GM06990 (cell line): ENCODE measurements around the gene MKRN3.

ENCODE experiments used
- DNase-seq: peaks from one replicate; pipeline ENCODE4 v3.0.0-alpha.2; 2011; ENCODE audit not compliant: insufficient read length; ENCODE audit errors: extremely low read depth
- H3K27me3 ChIP-seq: replicated peaks from 2 replicates; pipeline ENCODE4 v1.6.0; 2011; ENCODE audit warnings: low read length; ENCODE audit not compliant: control insufficient read depth, insufficient read depth
- H3K36me3 ChIP-seq: 2 replicates; pipeline ENCODE4 v1.5.1; 2011; ENCODE audit warnings: low read length; ENCODE audit not compliant: control insufficient read depth, insufficient read depth
- H3K4me3 ChIP-seq: replicated peaks from 2 replicates; pipeline ENCODE4 v1.5.1; 2011; ENCODE audit warnings: low read depth, mild to moderate bottlenecking, control low read depth, low read length
- CTCF ChIP-seq: IDR thresholded peaks from 2 replicates; pipeline ENCODE4 v1.5.1; 2011; ENCODE audit warnings: low read length, control low read depth, mild to moderate bottlenecking, inconsistent platforms; ENCODE audit not compliant: insufficient read depth, poor library complexity, severe bottlenecking

Gene MKRN3

GRCh38 chr15:23570486-23570885 is 5.0 kb downstream of the MKRN3 start:
- H3K4me3 ChIP-seq: no peak overlapping the region
- no peaks in the 10 kb centered on the region for H3K27me3 ChIP-seq
- DNase-seq: no peak
- H3K36me3 ChIP-seq: no peaks in the 10 kb centered on the region
- TF ChIP-seq CTCF: no peak

GRCh38 chr15:23572844-23573243 is 7.4 kb downstream of the MKRN3 start:
- H3K4me3 ChIP-seq: no peak overlapping the region
- TF ChIP-seq CTCF: no peak
- DNase-seq: no peak
- no peaks in the 10 kb centered on the region for H3K36me3 ChIP-seq
- no peaks in the 10 kb centered on the region for H3K27me3 ChIP-seq

- TF ChIP-seq CTCF: no peak
- Histone ChIP-seq H3K36me3 (no peaks in the 10 kb centered on the region), H3K27me3 (no peaks in the 10 kb centered on the region), H3K4me3 (no peak overlapping the region)
- no peak for DNase-seq
These were observed 9.3 kb downstream of the MKRN3 start for GRCh38 chr15:23574742-23575141.

DNA sequence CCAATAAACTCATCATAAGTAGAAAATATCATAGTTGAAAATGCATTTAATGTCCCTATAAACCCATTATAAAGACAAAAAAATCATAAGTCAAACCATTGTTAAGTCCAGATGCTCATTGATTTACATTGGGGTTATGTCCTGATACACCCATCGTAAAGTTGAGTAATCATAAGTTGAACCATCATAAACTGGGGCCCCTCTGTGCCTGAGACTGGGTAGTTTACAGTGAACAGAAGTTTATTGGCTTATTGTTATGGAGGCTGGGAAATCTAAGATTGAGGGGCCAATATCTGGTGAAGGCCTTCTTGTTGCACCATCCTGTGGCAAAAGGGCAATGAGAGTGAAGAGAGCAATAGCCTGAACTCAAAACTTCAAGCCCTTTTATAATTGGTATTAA is 10.6 kb downstream of the MKRN3 start:
- no peak for TF ChIP-seq CTCF

GRCh38 chr15:23578521-23579150 is 13.2 kb downstream of the MKRN3 start:
- no peaks in the 10 kb centered on the region for H3K27me3 ChIP-seq
- TF ChIP-seq CTCF: no peak
- H3K36me3 ChIP-seq: no peaks in the 10 kb centered on the region
- H3K4me3 ChIP-seq: no peak overlapping the region
- no peak for DNase-seq

More for the DNA sequence above, 10.6 kb downstream of the MKRN3 start:
- DNase-seq: no peak
- no peaks in the 10 kb centered on the region for H3K27me3 ChIP-seq
- no peaks in the 10 kb centered on the region for H3K36me3 ChIP-seq
- H3K4me3 ChIP-seq: no peak overlapping the region

GRCh38 chr15:23588268-23588667 is 22.8 kb downstream of the MKRN3 start:
- no peak for DNase-seq
- no peaks in the 10 kb centered on the region for H3K27me3 ChIP-seq
- H3K36me3 ChIP-seq: no peaks in the 10 kb centered on the region
- no peak overlapping the region for H3K4me3 ChIP-seq
- no peak for TF ChIP-seq CTCF
